Nephron (organoid): ENCODE data around the gene CRYGN.

Experiments
- H3K27ac Mint-ChIP-seq, 3 experiments: 2 replicates each; pipeline ENCODE4 v1.8.0; 2020; ENCODE audit warnings: mixed read lengths in 3 of 3, mild to moderate bottlenecking in 2 of 3, moderate library complexity in 1 of 3
- H3K27me3 Mint-ChIP-seq: 2 replicates; pipeline ENCODE4 v1.8.0; 2021; ENCODE audit warnings: low read depth, mild to moderate bottlenecking, moderate library complexity, mixed read lengths
- H3K36me3 Mint-ChIP-seq: 2 replicates; pipeline ENCODE4 v1.8.0; 2020; ENCODE audit warnings: low read depth, mixed read lengths
- H3K4me1 Mint-ChIP-seq: 2 replicates; pipeline ENCODE4 v1.8.0; 2020; ENCODE audit warnings: mixed read lengths
- H3K4me3 Mint-ChIP-seq, 3 experiments: 2 replicates each; pipeline ENCODE4 v1.8.0; 2020; ENCODE audit warnings: mild to moderate bottlenecking in 3 of 3, mixed read lengths in 3 of 3, moderate library complexity in 2 of 3
- H3K9me3 Mint-ChIP-seq: 2 replicates; pipeline ENCODE4 v1.8.0; 2020; ENCODE audit warnings: mixed read lengths
- TF ChIP-seq, protein P1 (sequence below), 3 experiments: fragments of 200-600 bp; sonication (generic); IDR thresholded peaks; one replicate each; pipeline ENCODE4 v1.5.0; 2021; ENCODE audit warnings: antibody characterized with exemption in 3 of 3; ENCODE audit not compliant: unreplicated experiment in 3 of 3

Gene CRYGN

DNA sequence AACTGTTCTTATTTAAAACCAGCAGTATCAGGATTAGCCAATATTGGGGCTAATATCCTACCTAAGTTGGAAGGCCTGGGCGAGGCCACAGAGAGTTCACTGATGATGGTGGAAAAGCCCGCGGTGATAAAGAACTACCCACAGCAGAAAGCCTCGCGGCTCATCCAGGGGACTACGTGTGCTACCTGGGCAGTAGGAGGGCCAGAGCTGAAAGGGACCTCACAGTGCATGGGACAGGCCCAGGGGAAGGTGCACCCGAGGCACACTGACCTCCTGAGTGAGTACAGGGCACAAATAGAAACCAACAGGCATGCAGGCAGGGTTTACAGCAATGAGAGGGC lies 31.5 kb downstream of the CRYGN start:
- H3K4me1 Mint-ChIP-seq = peaks cover 21% of the 10 kb centered on the region
- no peaks in the 10 kb centered on the region for H3K9me3 Mint-ChIP-seq
- peaks cover 15% of the 10 kb centered on the region for H3K36me3 Mint-ChIP-seq
- TF ChIP-seq, protein P1, sequence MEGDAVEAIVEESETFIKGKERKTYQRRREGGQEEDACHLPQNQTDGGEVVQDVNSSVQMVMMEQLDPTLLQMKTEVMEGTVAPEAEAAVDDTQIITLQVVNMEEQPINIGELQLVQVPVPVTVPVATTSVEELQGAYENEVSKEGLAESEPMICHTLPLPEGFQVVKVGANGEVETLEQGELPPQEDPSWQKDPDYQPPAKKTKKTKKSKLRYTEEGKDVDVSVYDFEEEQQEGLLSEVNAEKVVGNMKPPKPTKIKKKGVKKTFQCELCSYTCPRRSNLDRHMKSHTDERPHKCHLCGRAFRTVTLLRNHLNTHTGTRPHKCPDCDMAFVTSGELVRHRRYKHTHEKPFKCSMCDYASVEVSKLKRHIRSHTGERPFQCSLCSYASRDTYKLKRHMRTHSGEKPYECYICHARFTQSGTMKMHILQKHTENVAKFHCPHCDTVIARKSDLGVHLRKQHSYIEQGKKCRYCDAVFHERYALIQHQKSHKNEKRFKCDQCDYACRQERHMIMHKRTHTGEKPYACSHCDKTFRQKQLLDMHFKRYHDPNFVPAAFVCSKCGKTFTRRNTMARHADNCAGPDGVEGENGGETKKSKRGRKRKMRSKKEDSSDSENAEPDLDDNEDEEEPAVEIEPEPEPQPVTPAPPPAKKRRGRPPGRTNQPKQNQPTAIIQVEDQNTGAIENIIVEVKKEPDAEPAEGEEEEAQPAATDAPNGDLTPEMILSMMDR (IDR thresholded peaks at IDR 0.05; ENCODE audit: unreplicated experiment in 3 of 3) = no peak
- H3K27ac Mint-ChIP-seq = peak overlapping the region; percentile 83 to 95 (median 91)
- peak overlapping the region; percentile 89 to 100 (median 96) for H3K4me3 Mint-ChIP-seq
- peaks cover 32% of the 10 kb centered on the region for H3K27me3 Mint-ChIP-seq

DNA sequence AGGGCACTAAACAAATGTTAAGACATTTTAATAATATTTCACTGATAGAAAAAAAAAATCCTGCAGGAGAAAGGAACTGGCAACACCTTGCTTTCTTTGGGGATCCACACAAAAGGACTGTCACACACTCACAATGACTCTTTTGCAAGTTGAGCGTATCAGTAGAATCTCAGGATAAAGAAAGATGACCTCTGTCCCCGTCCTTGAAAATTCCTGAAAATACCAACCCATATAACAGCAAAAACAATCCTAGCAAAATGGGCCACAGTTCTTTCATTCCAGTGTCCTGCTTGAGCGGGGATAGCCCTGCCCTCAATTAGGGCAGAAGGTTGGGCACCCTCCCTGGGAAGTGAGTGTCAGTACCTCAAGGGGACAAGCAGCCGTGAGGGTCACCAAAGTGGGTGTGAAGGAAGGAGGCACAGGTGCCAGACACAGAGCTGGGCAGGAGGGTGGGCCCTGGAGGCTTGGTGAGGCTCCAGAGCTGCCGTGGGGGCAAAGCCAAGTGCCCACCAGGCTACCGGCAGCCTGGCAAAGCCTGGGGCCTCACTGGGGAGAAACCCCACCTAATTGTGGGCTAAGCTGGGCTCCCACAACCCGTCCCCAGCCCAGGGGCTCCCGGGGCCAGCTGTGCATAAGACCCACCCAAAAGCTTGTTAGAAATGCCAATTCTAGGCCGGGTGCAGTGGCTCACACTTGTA lies 32.9 kb downstream of the CRYGN start:
- TF ChIP-seq, protein P1 (IDR thresholded peaks at IDR 0.05; ENCODE audit: unreplicated experiment in 3 of 3) = no peak
- Mint-ChIP-seq H3K27ac (peak overlapping the region in 1 of 3 experiments; percentile 85), H3K36me3 (peaks cover 15% of the 10 kb centered on the region), H3K4me1 (peaks cover 21% of the 10 kb centered on the region), H3K27me3 (peaks cover 24% of the 10 kb centered on the region), H3K9me3 (no peaks in the 10 kb centered on the region), H3K4me3 (peak overlapping the region; percentile 78 to 81 (median 80))

DNA sequence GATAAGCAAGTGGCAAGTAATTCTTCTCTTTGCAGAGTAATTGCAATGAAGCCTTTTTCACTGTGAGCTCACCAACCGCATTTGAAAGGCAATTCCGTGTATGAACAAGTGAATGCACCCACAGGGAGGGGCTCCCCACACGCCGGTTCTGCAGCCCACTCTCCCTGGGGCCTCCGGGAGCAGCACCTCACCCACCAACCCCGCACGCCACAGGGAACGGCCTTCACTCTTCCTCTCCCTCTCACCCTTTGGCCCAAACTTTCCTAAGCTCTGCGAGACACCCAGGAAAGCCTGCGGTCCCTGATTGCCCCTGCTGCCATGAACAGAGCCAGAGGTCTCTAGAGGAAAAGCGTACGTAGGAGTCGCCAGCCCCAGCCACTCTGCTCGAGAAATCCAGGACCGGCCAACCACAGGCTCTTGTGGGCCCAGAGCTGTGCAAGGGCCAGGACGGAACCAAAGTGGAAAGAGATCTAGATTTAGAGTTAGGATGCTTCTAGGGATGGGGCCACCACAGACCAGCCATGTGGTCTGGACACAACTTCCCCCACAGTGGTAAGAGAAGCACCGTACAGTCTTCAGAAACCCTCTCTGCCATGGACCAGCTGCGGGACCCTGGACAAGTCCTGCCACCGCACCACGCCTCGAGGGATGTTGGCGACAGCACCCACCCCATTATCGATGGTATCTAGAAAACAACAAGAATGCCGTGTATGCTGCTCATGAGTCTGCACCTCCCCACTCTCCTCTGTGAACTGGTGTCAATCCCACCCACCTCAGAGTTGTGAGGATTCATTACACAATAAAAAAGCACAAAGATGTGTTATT lies 33.7 kb downstream of the CRYGN start:
- TF ChIP-seq, protein P1 (IDR thresholded peaks at IDR 0.05; ENCODE audit: unreplicated experiment in 3 of 3) = no peak
- Mint-ChIP-seq H3K9me3 (no peaks in the 10 kb centered on the region), H3K27ac (peak overlapping the region in 1 of 3 experiments; percentile 85)

DNA sequence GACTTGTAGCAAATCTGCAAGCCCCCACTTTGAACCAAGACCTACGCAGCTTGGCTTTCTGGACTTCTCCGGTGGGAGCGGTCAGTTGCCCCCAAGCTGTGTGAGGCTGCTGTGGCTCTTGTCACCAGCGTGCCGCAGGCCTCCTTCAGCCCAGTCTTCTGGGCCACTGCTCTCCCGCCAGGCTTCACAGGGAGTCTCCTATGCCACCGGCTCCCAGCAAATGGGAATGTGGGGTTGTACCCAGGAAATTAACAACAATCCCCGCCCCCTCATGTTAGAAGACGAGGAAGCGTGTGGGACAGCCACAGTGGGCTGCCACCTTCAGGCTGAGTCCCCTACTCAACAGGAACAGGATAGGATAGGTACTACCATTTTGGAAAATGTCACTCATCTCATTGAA lies 34.4 kb downstream of the CRYGN start:
- H3K27me3 Mint-ChIP-seq = peaks cover 15% of the 10 kb centered on the region
- peaks cover 17% of the 10 kb centered on the region for H3K4me1 Mint-ChIP-seq
- TF ChIP-seq, protein P1 (IDR thresholded peaks at IDR 0.05; ENCODE audit: unreplicated experiment in 3 of 3) = no peak
- H3K4me3 Mint-ChIP-seq = peak overlapping the region; percentile 26 to 53 (median 35)
- H3K27ac Mint-ChIP-seq = peak overlapping the region in 2 of 3 experiments; percentile 67 to 85
- H3K9me3 Mint-ChIP-seq = no peaks in the 10 kb centered on the region
- H3K36me3 Mint-ChIP-seq = peaks cover 15% of the 10 kb centered on the region

More for the DNA sequence above, 33.7 kb downstream of the CRYGN start:
- Mint-ChIP-seq H3K27me3 (peaks cover 17% of the 10 kb centered on the region), H3K36me3 (peaks cover 15% of the 10 kb centered on the region), H3K4me3 (peak overlapping the region; percentile 78 to 81 (median 80)), H3K4me1 (peaks cover 21% of the 10 kb centered on the region)

DNA sequence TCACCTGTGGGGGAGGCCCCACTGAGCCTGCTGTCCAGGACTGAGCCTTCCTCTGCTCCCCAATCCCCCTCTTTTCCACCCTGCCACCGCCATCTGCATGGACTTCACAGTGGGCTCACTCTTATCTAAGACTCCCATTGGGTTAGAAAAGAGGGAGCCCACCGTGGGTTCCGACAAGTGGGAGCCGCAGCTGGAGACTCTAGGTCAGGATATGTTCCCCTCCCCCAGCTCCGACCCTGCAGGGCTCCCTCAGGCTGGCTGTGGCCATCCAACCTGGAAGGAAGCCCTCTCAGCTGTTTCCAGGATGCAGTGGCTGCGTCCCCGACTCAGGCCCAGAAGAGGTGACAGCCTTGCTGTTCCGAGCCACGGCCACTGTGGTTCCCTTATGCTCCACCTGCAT lies 34.9 kb downstream of the CRYGN start:
- H3K9me3 Mint-ChIP-seq = no peaks in the 10 kb centered on the region
- TF ChIP-seq, protein P1 (IDR thresholded peaks at IDR 0.05; ENCODE audit: unreplicated experiment in 3 of 3) = no peak

More for the DNA sequence above, 34.9 kb downstream of the CRYGN start:
- H3K4me3 Mint-ChIP-seq = no peak overlapping the region
- peaks cover 17% of the 10 kb centered on the region for H3K4me1 Mint-ChIP-seq
- peaks cover 13% of the 10 kb centered on the region for H3K27me3 Mint-ChIP-seq
- peak overlapping the region in 2 of 3 experiments; percentile 34 to 85 for H3K27ac Mint-ChIP-seq
- peaks cover 15% of the 10 kb centered on the region for H3K36me3 Mint-ChIP-seq
